Measurements from ENCODE around the gene CCDC40. TPM values are rescaled to one million over a fixed set of nuclear protein-coding genes. Genes with fewer than 3 reads are reported as not detected.

Gene CCDC40
- total RNA-seq, 1 donor from 2014 or later: 5.4 TPM

GRCh38 chr17:80003969-80004368 lies 32.5 kb upstream of the CCDC40 start:
- H3K27me3 ChIP-seq: no peaks in the 10 kb centered on the region
- H3K4me1 ChIP-seq: peaks cover 0 to 9% of the 10 kb centered on the region in 2 donors
- no peaks in the 10 kb centered on the region for H3K36me3 ChIP-seq
- TF ChIP-seq CTCF (IDR thresholded peaks at IDR 0.05): no peak
- intact Hi-C loops (cut with DNase I): no loop called here
- no peak overlapping the region for H3K27ac ChIP-seq
- H3K9me3 ChIP-seq: no peaks in the 10 kb centered on the region
- no peak overlapping the region for H3K4me3 ChIP-seq
- DNase-seq (ENCODE audit: low spot score in 2 of 2): no peak

DNA sequence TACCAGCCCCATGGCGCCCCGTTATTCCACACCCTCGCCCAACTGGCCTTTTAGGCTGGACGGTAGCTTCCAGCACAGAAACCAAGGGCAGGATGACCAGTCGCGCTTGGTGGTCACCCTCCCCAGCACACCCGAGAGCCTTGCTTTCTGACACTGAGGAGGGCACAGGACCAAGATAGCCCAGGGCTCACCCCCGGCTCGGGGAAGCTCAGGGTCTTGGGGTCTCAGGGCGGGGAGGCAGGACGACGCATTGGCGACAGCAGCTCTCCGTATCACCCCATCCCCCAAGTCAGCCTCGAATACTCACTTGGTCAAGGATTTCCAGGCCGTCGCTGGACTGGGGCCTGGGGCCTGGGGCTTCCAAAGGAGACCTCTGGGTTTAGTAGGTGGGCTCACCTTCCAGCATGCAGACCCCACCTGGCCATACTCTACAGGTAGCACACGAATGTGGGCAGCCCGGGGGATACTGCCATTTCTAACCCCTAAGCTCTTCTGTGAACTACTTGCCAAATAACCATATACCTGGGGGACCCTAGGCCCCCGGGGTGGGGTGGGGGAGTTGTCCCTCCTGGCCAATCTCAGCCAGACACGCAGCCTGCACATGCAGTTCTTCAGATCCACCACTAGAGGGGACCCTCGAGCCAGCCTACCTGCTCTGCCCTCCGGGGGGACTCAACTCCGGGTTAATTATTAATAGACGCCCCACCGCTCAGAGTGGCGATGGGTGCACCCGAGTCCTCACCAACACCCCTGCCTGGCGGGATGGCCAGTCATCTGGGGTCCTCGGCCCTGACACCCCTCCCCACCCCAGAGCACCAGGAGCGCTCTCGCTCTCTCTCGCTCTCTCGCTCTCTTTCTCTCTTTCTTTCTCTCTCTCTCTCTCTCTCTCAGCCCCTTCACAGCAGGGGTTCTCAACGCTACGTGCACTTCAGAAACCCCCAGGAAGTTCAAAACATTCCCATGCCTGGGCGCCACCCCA lies 30.8 kb upstream of the CCDC40 start:
- no peak overlapping the region for H3K27ac ChIP-seq
- intact Hi-C loops (cut with DNase I): loop anchor here (5.0 kb wide), 1 partner anchor 142 kb away; the partner anchor contains the start of gene EIF4A3
- peak in 1 of 2 donors; percentile 76 for DNase-seq (ENCODE audit: low spot score in 2 of 2)
- TF ChIP-seq CTCF (IDR thresholded peaks at IDR 0.05): peak; percentile 85 to 99 (median 98)
- no peak overlapping the region for H3K4me3 ChIP-seq
- H3K27me3 ChIP-seq: no peaks in the 10 kb centered on the region
- H3K36me3 ChIP-seq: peaks cover 0 to 14% of the 10 kb centered on the region in 2 donors
- peaks cover 0 to 9% of the 10 kb centered on the region in 2 donors for H3K4me1 ChIP-seq
- H3K9me3 ChIP-seq: no peaks in the 10 kb centered on the region

DNA sequence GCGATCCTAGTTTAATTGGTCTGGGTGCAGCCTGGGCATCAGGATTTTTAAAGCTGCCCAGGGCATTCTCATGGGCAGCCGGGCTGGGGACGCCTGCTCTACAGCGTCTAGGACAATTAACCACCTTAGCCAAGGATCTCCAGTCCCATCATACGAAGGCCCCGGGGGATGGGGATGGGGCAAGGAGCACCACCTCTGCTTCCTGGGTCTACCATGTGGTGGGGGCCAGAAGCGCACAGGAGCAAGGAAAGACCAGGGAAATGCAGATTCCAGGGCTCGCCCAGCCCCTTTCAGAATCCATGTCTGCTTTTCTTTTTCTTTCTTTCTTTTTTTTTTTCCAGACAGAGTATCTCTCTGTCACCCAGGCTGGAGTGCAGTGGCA lies 30.1 kb upstream of the CCDC40 start:
- intact Hi-C loops (cut with DNase I): loop anchor here (5.0 kb wide), 1 partner anchor 141 kb away; the partner anchor contains the start of gene EIF4A3
- Histone ChIP-seq H3K27ac (no peak overlapping the region), H3K36me3 (peaks cover 0 to 17% of the 10 kb centered on the region in 2 donors), H3K4me3 (no peak overlapping the region), H3K27me3 (no peaks in the 10 kb centered on the region), H3K9me3 (no peaks in the 10 kb centered on the region), H3K4me1 (peaks cover 0 to 9% of the 10 kb centered on the region in 2 donors)
- DNase-seq (ENCODE audit: low spot score in 2 of 2): no peak
- no peak for TF ChIP-seq CTCF (IDR thresholded peaks at IDR 0.05)

GRCh38 chr17:80006811-80007752 lies 29.4 kb upstream of the CCDC40 start:
- no peak for DNase-seq (ENCODE audit: low spot score in 2 of 2)
- Histone ChIP-seq H3K4me3 (no peak overlapping the region), H3K4me1 (peaks cover 0 to 9% of the 10 kb centered on the region in 2 donors), H3K36me3 (peaks cover 0 to 24% of the 10 kb centered on the region in 2 donors), H3K27me3 (no peaks in the 10 kb centered on the region), H3K9me3 (no peaks in the 10 kb centered on the region), H3K27ac (no peak overlapping the region)
- intact Hi-C loops (cut with DNase I): loop anchor here (5.0 kb wide), 1 partner anchor 140 kb away; the partner anchor contains the start of gene EIF4A3
- no peak for TF ChIP-seq CTCF (IDR thresholded peaks at IDR 0.05)

GRCh38 chr17:80007939-80008338 lies 28.5 kb upstream of the CCDC40 start:
- no peak for TF ChIP-seq CTCF (IDR thresholded peaks at IDR 0.05)
- Histone ChIP-seq H3K27me3 (no peaks in the 10 kb centered on the region), H3K36me3 (peaks cover 5 to 32% of the 10 kb centered on the region in 2 donors), H3K4me1 (peaks cover 0 to 9% of the 10 kb centered on the region in 2 donors), H3K27ac (no peak overlapping the region), H3K4me3 (no peak overlapping the region), H3K9me3 (no peaks in the 10 kb centered on the region)
- DNase-seq (ENCODE audit: low spot score in 2 of 2): no peak
- intact Hi-C loops (cut with DNase I): loop anchor here (1.0 to 5.0 kb wide), 3 partner anchors 27 to 139 kb away; partner anchors contain the start of genes EIF4A3 and TBC1D16
